Right renal pelvis (tissue), 4 donors: Measurements from ENCODE around the gene COPS3. TPM values are rescaled to one million over a fixed set of nuclear protein-coding genes. Genes with fewer than 3 reads are reported as not detected.

Source experiments
- DNase-seq, 4 donors: peaks; one replicate each; pipeline ENCODE4 v3.0.0-alpha.2; 2013; ENCODE audit warnings: low read depth in 4 of 4, low spot score in 3 of 4, missing footprints in 1 of 4
- polyA plus RNA-seq, 4 donors: library from polyadenylated mRNA; unstranded; fragments of 120-200 nt; gene quantifications; one replicate each; pipeline ENCODE4 v1.2.1, GENCODE V29; 2013; ENCODE audit not compliant: insufficient read length in 4 of 4

Gene COPS3
- polyA plus RNA-seq, 4 donors, result 75.1 to 89.7 (median 80.2) TPM

GRCh38 chr17:17224137-17224536, 56.9 kb downstream of the COPS3 start:
- no peak for DNase-seq

GRCh38 chr17:17223736-17224135, 57.3 kb downstream of the COPS3 start:
- no peak for DNase-seq

GRCh38 chr17:17221329-17221728, 59.7 kb downstream of the COPS3 start:
- no peak for DNase-seq

- DNase-seq, result no peak
Observed at GRCh38 chr17:17220529-17220928, 60.5 kb downstream of the COPS3 start.

GRCh38 chr17:17217995-17218394, 63.1 kb downstream of the COPS3 start:
- no peak for DNase-seq

- no peak for DNase-seq
Observed at GRCh38 chr17:17216776-17217175, 64.3 kb downstream of the COPS3 start.

GRCh38 chr17:17216236-17216635, 64.8 kb downstream of the COPS3 start:
- DNase-seq, result no peak

GRCh38 chr17:17215575-17215974, 65.5 kb downstream of the COPS3 start:
- no peak for DNase-seq

GRCh38 chr17:17214646-17215436, 66.2 kb downstream of the COPS3 start:
- DNase-seq, result no peak

GRCh38 chr17:17213775-17214174, 67.3 kb downstream of the COPS3 start:
- DNase-seq, result no peak

- no peak for DNase-seq
Observed at GRCh38 chr17:17207998-17208397, 73.0 kb downstream of the COPS3 start.

- DNase-seq, result no peak
Observed at GRCh38 chr17:17206913-17207335, 74.1 kb downstream of the COPS3 start.

GRCh38 chr17:17206124-17206912, 74.7 kb downstream of the COPS3 start, which contains the start of gene PLD6:
Gene PLD6 (minus strand): TSS chr17:17206333. CDS start chr17:17206286, 47 bp downstream.
- no peak for DNase-seq

- peak in 1 of 4 donors; percentile 35 for DNase-seq
Observed at GRCh38 chr17:17205368-17206123, 75.5 kb downstream of the COPS3 start.

GRCh38 chr17:17204635-17205231, 76.3 kb downstream of the COPS3 start:
- no peak for DNase-seq

- no peak for DNase-seq
Observed at GRCh38 chr17:17204041-17204591, 76.9 kb downstream of the COPS3 start.

GRCh38 chr17:17203173-17203730, 77.8 kb downstream of the COPS3 start:
- no peak for DNase-seq

- DNase-seq, result no peak
Observed at GRCh38 chr17:17201907-17202306, 79.1 kb downstream of the COPS3 start.

- DNase-seq, result no peak
Observed at GRCh38 chr17:17201271-17201670, 79.8 kb downstream of the COPS3 start.

GRCh38 chr17:17200831-17201230, 80.2 kb downstream of the COPS3 start:
- DNase-seq, result no peak
